HG03175 (cell line): ENCODE measurements around the gene GAB3.

ENCODE experiments used
- ATAC-seq: cut with Tn5 transposase; IDR thresholded peaks from one replicate; pipeline ENCODE4 v1.9.1; 2021; ENCODE audit warnings: mild to moderate bottlenecking, moderate library complexity; ENCODE audit not compliant: unreplicated experiment

The GAB3 gene

DNA sequence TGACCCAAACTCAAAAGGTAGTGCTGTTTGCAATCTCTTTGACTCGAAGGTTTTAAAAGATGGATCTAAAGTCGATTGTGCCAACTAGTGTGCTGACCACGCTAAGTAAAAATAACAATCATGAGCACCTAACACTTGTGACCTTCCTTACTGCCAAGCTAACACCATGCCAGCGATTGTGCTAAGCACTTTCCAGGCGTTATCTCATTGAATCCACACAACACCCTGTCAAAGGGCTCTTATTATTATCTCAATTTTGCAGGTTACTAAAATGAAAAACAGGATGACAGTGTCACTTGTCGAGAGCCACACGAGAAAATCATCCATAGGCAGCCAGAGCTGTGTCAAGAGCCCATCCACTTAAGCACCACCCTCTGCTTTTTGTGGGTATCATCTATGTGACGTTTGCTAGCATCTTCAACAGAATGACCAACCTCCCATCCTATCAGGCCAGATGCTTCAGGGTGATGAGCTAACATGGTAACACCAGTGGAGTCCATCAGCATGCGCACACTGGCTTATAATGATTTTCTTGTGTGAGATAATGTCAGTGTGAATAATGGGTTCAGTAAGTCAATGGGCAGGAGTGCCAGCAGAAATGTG is 893 bp upstream of the GAB3 start:
- ATAC-seq: no peak

DNA sequence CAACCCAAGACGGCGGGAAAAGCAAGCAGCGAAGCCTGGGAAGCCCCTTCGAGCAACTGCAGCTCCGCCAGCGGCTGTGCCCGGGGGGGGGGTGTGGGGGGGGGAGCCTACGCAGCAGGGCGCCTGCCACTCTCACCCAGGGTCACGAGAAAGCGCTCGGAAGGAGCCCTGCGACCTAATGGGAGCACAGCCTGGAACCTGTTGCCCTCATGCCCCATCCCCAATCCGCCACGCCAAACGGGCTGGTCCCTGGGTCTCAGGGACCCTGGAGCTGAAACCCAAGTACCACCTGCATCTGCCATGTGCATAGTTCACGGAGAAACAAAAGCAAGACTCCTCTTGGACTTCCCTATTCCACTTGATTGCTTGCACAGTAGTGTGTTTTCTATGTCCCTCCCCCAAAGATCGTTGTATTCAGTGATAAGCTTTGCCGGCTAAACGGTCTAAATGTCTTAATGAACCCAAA is 359 bp upstream of the GAB3 start:
- peak; percentile 12 for ATAC-seq

DNA sequence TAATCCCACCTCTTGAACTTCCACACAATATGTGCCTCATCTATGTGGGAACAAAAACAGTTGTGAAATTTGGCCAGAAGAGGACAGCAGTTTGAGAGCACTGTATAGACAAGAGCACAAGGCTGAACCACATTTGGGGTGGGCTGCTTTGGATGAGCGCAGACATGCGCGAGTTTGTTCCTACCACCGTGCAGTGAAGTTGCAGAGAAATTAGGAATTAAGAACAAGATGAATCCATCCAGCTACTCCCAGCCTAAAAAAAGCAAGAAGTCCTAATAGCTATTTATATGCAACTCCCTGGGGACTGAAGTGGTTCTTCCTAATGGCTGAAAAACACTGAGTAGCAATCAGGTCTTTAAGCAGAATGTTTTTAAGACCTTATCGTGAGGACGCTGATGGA is 1.0 kb downstream of the GAB3 start:
- no peak for ATAC-seq

DNA sequence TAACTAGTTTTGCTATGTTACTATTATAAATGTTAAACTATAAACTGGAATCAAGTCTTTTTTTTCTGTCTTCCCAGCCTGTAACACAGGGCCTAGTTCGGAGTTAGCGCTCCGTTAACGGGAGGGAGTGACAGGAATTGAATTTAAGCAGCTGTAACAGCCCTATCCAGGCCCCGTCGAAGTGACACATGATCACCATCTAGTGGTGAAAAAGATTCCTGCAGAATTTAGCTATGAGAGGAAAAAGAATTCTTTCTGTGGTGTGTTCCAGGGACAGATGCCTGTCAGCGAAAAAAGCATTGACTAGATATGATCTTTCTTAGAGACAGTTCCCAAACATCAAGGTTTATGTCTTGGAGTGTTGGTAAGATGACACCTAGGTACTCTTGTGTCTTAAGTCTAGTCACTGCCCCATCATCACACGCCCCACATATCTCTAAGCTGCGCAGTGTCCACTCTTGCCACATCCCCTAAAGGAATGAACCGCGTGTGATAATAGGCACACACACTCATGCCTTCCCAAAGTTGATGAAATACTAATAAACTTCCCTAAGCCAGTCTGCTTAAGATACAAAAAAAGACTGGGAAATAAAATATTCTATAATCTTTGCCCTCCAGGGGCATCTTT is 2.1 kb downstream of the GAB3 start:
- peak; percentile 54 for ATAC-seq

- no peak for ATAC-seq
Measured at GRCh38 chrX:154742613-154743012, 8.3 kb downstream of the GAB3 start.

- ATAC-seq: no peak
Measured at GRCh38 chrX:154739952-154740465, 10.9 kb downstream of the GAB3 start.

GRCh38 chrX:154738011-154738738 is 12.7 kb downstream of the GAB3 start:
- ATAC-seq: no peak

- no peak for ATAC-seq
Measured at GRCh38 chrX:154737136-154737535, 13.7 kb downstream of the GAB3 start.

DNA sequence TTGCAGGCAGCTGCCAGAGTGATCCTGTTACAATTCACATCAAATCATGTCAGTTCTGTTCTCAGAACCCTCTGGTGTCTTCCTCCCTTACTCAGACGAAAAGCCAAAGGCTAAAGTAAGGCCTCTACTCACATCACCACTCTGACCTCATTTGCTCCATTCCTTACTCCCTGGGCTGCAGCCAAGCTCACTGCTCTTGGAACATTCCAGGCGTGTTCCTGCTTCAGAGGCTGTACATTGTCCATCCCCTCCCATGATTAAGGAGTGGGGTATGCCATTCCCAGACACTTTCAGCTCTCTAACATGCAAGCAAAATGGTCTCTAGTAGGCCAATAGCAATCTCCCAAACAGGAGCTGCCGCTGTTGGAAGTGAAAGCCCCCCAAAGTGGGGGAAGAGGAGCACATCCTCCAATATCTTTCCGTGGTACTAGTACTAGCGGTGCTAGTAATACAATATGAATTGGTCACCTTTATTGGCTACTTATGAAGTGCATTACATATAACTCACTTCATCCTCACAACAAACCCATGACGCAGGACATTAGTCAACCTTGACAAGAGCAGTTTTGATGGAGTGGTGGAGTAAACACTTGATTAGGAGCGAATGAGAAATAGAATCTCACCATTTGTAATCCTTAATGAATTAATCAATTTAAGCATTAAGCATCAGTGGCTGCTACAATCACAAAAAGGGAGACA is 15.0 kb downstream of the GAB3 start:
- no peak for ATAC-seq

GRCh38 chrX:154734061-154734781 is 16.7 kb downstream of the GAB3 start:
- ATAC-seq: no peak

GRCh38 chrX:154733066-154733425 is 17.8 kb downstream of the GAB3 start:
- no peak for ATAC-seq

GRCh38 chrX:154732421-154733065 is 18.3 kb downstream of the GAB3 start:
- no peak for ATAC-seq

- ATAC-seq: no peak
Measured at GRCh38 chrX:154731881-154732280, 19.0 kb downstream of the GAB3 start.

DNA sequence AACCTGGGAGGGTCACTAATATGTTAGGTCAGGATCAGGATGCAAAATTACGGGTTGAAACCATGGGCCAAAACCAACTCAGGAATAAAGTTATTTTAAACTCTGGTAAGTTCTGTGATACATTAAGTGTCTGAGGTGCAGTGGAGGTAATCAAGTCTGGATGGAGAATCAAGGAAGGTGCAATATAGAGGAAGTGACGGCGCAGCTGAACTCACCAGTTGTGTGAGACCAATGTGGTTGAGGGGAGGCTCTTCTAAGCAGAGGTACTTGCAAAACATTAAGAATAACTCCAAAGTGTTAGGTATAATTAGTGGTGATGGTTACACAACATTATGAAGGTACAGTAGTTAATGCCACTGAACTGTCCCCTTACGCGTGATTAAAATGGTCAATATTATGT is 19.7 kb downstream of the GAB3 start:
- ATAC-seq: no peak

DNA sequence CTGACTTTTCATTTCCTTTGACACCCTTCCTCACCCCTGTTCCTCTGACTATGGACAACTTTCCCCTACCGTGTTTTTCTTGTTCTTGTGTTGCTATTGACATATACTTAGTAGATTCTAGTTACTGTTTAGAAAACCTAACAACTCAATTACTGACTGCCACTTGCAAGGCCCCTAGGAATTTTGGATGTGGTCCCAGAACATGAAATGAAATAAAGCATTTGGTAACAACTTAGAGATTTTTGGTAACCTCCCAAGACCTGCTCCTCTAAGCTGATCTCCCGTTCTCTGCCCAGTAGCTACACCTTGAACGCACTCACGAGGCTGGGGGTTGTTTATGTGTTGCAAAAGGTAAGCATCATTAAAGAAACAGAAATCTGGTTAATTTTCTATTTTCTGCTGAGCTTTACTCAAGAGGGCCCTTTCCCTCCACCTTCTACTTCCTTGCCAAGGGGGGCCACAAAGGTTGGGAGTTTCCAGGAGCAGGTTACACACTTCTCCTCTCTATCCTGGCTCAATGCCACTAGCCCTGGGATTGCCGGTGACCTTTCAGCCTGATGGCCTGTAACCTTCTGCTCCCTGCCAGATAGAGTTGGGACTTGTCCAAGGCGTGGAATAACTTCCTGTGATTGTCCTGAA is 20.5 kb downstream of the GAB3 start:
- ATAC-seq: no peak

- ATAC-seq: no peak
Measured at GRCh38 chrX:154729439-154729838, 21.4 kb downstream of the GAB3 start.

DNA sequence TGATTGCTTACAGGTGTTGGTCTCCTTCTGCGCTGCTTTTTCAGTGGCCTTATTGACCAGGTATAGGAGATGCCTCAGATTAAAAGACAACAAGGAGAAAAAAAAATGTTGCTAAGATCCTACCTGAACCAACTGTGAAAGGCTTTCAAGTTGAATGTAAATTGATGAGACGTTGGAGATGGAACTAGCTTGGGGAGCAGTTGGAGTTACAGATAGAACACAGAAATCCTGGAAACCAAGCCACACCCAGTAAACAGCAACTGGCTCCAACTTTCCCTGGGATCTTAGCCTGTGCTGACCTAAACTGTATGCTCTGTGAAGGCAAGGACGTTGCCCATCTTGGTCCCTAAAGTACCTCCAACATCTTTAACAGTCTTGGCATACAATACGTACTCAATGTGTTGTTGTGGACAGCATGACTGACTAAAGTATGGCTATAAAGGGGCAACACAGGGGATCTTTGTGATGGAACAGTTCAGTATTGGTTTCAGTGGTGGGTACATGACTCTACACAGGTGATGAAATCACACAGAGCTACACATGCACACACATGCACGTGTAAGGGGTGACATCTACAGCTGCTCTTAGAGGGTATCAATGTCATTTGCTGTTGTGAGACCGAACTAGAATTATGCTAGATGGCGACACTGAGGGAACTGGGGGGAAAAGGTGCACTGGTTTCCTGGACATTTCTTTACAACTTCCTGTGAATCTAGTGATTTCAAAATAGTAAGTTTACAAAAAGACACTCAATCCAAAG is 22.3 kb downstream of the GAB3 start:
- no peak for ATAC-seq

GRCh38 chrX:154727871-154728270 is 23.0 kb downstream of the GAB3 start:
- no peak for ATAC-seq

DNA sequence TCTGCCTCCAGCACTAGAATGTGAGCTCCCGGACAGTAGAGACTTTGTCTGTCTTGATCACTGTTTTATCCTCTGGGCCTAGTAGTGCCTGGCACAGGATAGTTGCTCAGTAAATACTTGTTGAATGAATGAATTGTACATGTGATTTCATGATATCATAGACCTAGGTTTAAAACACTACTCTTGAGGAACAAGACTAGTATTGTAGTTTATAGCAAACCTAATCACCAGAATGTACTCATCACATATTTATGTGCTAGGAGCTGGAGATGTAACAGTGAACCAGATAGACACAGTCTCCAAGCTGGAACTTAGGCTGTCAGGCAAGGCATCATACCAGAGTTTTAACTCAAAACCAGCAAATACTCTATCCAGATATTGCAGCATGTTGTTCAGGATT is 23.5 kb downstream of the GAB3 start:
- ATAC-seq: no peak
